Fibroblast of skin of left biceps (primary cell): ENCODE data around the gene G3BP1.
"Not testable (repeated sequence)": the region's sequence is repeated elsewhere in the genome, so short reads cannot be mapped to it uniquely, and the experiment has no call there.

Source experiments
- DNase-seq, 2 experiments: peaks; one replicate each; pipeline ENCODE4 v3.0.0-alpha.2; 2013; ENCODE audit warnings: low read depth in 2 of 2

G3BP1 gene

GRCh38 chr5:151771259-151772028, at the start of gene G3BP1:
Gene G3BP1 (plus strand): TSS chr5:151771954. CDS start chr5:151786621, 14,667 bp downstream.
- peak; percentile 100 for DNase-seq

DNA sequence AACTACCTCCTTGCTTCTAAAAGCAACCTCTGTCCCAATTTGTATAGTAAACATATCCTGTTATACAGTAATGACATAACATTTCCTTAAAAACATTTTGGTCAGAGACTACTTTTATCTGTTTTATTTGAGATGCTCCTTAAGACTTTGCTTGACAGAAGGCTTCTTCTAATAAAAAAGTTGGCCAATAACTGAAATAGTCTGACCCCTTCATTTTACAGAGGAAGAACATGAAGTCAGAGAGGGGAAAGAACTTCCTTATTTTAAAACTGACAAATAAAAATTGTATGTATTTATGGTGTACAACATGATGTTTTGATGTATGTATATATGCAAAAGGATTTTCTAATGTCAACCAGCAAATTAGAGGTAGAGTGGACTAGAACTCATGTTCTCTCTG, 49.2 kb upstream of the G3BP1 start:
- no peak for DNase-seq

- no peak for DNase-seq
These were observed 47.4 kb upstream of the G3BP1 start for GRCh38 chr5:151724360-151724759.

GRCh38 chr5:151729597-151729996, 42.2 kb upstream of the G3BP1 start:
- DNase-seq, result not testable (repeated sequence)

- DNase-seq, result no peak
These were observed 41.4 kb upstream of the G3BP1 start for GRCh38 chr5:151730381-151730780.

GRCh38 chr5:151733358-151734063, 38.2 kb upstream of the G3BP1 start:
- DNase-seq, result no peak

GRCh38 chr5:151734064-151734408, 37.7 kb upstream of the G3BP1 start:
- DNase-seq, result no peak

DNA sequence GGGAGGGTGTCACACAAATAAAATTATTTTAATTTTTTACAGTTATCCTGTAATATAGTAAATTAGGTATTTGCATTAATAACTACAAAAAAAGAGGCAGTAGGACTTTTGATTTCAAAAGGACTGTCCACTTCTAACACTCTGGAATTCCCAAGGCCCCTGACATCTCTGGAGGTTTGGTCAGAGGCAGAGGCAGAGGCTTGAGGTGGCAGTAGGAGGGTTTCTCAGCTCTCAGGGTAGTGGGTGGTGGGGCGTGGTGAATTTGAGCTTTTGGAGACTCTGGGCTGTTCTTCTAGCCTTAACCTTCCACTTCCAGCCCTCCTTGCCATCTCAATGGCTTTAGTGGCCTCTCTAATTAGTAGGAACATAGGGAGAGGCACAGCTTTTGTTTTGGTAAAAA, 36.1 kb upstream of the G3BP1 start:
- no peak for DNase-seq

DNA sequence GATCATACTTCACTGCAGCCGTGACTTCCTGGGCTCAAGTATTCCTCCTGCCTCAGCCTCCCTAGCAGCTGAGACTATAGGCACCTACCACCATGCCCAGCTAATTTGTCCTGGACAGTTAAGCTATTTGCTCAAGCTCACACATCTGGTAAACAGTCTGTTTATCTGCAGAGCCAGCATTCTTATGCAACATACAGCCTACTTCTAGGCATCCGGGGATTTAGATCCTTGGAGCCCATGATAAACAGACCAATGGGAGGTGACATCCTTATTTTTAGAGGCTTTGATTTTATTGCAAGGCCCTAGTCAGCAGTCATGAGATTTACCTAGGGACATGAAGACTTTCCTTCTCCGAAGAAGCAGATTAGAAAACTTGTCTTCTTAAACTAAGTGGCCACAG, 34.3 kb upstream of the G3BP1 start:
- no peak for DNase-seq

DNA sequence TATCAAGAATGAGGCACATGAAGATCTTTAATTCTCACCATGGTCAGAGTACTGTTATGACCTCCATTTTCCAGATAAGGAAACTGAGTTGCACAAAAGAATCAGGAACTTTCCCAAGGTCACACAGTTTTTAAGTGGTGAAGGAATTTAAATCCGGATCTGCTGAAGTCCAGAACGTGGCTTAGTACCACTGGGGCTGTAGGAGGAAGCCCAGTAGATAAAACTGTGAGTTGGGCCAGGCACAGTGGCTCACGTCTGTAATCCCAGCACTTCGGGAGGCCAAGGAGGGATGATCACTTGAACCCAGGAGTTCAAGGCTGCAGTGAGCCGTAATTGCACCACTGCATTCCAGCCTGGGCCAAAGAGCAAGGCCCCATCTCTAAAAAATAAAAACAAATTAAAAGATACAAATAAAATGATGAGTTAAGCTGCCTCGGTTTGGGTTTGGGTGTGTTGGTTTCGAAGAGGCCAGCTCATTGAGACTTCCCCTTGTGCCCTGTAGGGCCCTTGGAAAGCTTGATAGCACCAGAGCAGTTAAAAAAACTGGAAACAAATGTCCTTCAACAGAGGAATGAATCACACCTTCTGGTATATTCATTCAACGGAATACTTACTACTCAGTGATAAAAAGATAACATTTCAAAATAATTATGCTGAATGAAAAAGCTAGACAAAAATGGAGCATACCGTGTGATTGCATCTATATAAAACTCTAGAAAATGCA, 33.5 kb upstream of the G3BP1 start:
- no peak for DNase-seq

- DNase-seq, result no peak
These were observed 32.4 kb upstream of the G3BP1 start for GRCh38 chr5:151739395-151739794.

DNA sequence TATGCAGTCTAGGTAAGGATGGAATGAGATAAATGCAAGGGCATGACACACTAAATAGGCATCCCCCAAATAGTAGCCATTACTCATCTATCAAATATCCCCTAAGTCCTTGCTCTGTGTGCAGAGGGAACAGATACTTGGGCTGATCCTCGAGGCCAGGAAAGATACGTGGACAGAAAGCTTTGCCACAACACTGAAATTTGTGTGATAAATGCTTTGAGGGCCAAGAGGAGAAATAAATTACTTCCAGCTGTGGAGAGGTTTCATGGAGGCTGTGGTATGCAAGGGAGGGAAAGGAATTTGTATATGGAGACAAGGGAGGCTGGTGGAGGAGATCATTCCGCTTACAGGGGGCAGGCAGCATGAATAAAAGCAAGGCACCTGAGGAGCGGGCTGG, 31.8 kb upstream of the G3BP1 start:
- DNase-seq, result peak; percentile 99

GRCh38 chr5:151740336-151740942, 31.3 kb upstream of the G3BP1 start:
- peak; percentile 90 to 92 for DNase-seq

DNA sequence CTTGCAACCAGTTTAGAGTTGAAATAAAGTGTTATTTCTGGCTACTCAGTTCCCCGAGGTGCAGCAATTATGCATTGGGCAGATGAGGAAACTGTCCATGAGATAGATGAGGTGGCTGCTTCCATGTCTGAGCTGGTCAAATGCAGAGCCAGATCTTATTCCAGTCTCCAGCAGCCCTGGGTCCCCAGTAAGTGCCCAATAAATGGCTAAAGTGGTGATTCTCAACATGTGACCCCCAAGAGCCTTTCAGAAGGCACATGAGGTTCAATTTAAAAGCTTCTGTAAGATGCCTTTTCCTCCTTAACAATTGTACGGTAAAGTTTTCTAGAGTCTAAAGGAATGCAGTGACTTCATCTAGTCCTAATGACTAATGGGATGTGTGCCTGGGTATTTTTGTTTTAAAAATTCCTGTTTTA, 30.8 kb upstream of the G3BP1 start:
- no peak for DNase-seq

DNA sequence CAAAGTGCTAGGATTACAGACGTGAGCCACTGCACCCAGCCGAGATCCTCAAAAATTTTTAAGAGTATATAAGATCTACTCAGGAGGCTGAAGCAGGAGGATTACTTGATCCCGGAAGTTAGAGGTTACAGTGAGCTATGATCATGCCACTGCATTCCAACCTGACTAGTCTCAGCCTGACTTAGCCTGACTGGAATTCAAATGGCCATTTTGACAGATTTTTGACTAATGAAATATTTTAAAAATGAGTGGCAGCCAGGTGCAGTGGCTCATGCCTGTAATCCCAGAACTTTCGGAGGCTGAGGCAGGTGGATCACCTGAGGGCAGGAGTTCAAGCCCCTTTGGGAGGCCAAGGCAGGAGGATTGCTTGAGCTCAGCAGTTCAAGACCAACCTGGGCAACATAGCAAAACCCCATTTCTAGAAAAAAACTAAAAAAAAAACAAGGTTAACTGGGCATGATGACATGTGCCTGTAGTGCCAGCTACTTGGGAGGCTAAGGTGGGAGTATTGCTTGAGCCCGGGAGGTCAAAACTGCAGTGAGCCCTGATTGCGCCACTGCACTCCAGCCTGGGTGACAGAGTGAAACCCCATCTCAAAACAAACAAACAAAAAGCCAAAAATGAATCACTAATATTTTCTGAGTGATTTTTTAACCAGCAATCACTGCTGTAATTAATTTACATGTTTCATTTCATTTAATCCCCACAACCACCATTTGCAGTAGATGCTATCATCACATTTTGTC, 29.9 kb upstream of the G3BP1 start:
- no peak for DNase-seq

DNA sequence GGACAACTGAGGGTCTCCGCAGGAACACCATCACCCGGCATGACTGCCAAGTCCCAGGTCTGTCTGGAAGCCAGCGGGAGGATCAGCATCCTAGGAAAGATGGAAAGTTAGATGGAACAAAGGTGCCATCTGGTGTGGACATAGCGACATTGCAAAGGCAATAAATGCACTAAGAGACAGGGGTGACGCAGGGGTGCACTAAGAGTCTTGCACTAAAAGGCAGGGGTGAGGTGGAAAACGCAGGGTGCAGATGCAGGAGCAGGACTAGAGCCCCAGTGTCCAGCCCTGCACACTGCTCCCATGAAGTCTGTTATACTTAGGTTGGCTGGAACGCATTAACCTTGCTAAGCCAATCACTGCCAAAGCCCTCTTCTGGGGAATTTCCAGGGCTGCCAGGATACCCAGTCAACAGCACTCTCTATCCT, 28.9 kb upstream of the G3BP1 start:
- no peak for DNase-seq

- no peak for DNase-seq
These were observed 28.2 kb upstream of the G3BP1 start for GRCh38 chr5:151743530-151743929.

DNA sequence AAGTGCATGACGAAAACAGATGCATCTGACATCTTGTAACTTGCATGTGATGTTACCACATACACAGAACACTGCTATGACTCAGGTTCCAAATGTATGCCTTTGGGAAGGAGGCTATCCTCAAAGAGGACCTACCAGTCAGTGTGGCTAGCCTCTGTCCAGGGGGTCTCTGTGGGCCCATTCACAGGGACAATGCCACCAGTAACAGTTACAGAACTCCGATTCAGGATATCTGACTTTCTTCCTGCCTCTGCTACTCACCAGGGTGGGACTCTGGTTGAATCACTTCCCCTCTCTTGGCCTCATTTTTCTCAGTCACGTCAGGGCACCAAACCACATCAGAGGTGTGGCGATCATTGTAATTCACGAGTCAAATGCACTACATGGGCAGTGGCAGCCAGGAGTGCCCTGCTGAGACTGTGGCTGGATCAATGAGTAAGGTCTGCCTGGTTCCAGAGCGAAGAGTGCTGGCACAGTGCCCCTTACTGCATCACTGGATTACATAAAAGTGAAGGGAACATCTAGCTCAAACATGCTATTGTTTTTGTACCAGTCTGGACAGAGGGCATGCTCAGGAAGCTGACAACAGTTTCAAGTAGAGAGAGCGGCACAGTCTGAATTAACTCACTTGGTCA, 26.6 kb upstream of the G3BP1 start:
- DNase-seq, result no peak

DNA sequence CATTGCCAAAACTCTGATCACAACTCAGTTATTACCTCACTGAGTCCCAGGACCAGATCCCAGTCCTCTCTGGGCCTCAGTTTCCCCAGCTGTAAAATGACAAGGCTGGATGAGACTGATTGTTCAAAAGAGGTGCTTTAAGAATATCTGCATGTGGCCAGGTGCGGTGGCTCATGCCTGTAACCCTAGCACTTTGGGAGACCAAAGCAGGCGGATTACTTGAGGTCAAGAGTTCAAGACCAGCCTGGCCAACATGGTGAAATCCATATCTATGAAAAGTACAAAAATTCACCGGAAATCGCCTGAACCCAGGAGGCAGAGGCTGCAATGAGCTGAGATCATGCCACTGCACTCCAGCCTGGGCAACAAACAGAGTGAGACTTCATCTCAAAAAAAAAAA, 21.6 kb upstream of the G3BP1 start:
- no peak for DNase-seq

DNA sequence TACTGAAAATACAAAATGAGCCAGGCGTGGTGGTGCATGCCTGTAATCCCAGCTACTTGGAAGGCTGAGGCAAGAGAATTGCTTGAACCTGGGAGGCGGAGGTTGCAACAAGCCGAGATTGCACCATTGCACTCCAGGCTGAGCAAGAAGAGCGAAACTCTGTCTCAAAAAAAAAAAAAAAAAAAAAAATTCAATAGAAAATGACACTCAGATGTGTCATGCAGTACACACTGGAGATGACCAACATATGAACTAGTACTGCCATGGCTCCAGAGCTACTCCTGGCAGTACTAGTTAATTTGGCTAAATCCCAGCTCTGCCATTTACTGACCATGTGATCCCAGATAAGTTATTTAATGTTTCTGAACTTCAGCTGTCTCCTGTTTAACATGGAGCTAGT, 20.7 kb upstream of the G3BP1 start:
- DNase-seq, result no peak

GRCh38 chr5:151751593-151751992, 20.2 kb upstream of the G3BP1 start:
- no peak for DNase-seq
